ENCODE results near the gene BRF1. TPM values are rescaled to one million over a fixed set of nuclear protein-coding genes. Genes with fewer than 3 reads are reported as not detected.

BRF1 gene
- total RNA-seq, 4 donors from 2014 or later = 44.5 to 99.6 (median 56.2) TPM

GRCh38 chr14:105286759-105287144 lies 14.0 kb downstream of the BRF1 start:
- H3K4me1 ChIP-seq = peaks cover 0 to under 1% of the 10 kb centered on the region in 2 donors
- no peak for DNase-seq
- H3K27ac ChIP-seq = no peak overlapping the region
- H3K27me3 ChIP-seq = no peaks in the 10 kb centered on the region
- H3K4me3 ChIP-seq (replicated peaks in 1 of 3) = no peak overlapping the region
- no peak for TF ChIP-seq CTCF (IDR thresholded peaks at IDR 0.05)
- no peak for TF ChIP-seq POLR2A (IDR thresholded peaks at IDR 0.05)
- H3K36me3 ChIP-seq = no peaks in the 10 kb centered on the region
- intact Hi-C loops (cut with DNase I) = no loop called here
- 87 to 95% methylated on average over 8 to 9 of the region's 9 CpGs for WGBS, 2 donors
- no peaks in the 10 kb centered on the region for H3K9me3 ChIP-seq

- DNase-seq = no peak
- intact Hi-C loops (cut with DNase I) = no loop called here
Observed at GRCh38 chr14:105285174-105285573, 15.6 kb downstream of the BRF1 start.

GRCh38 chr14:105283899-105284298 lies 16.9 kb downstream of the BRF1 start:
- Histone ChIP-seq H3K4me3 (replicated peaks in 1 of 3) (no peak overlapping the region), H3K4me1 (peaks cover 0 to 5% of the 10 kb centered on the region in 2 donors), H3K36me3 (no peaks in the 10 kb centered on the region), H3K27ac (no peak overlapping the region), H3K9me3 (no peaks in the 10 kb centered on the region), H3K27me3 (no peaks in the 10 kb centered on the region)
- TF ChIP-seq CTCF (IDR thresholded peaks at IDR 0.05) (no peak), POLR2A (IDR thresholded peaks at IDR 0.05) (no peak)
- 78 to 84% methylated on average over 15 of the region's 15 CpGs for WGBS, 2 donors
- DNase-seq = no peak
- intact Hi-C loops (cut with DNase I) = loop anchor here (5.0 kb wide), 2 partner anchors 82 to 192 kb away; no protein-coding TSS in a partner anchor

More at GRCh38 chr14:105285174-105285573, 15.6 kb downstream of the BRF1 start:
- H3K27me3 ChIP-seq = no peaks in the 10 kb centered on the region
- H3K27ac ChIP-seq = no peak overlapping the region
- H3K4me1 ChIP-seq = peaks cover 0 to 5% of the 10 kb centered on the region in 2 donors
- no peaks in the 10 kb centered on the region for H3K9me3 ChIP-seq
- no peaks in the 10 kb centered on the region for H3K36me3 ChIP-seq
- TF ChIP-seq CTCF (IDR thresholded peaks at IDR 0.05) = no peak
- no peak for TF ChIP-seq POLR2A (IDR thresholded peaks at IDR 0.05)
- whole genome bisulfite sequencing, 2 donors = 91 to 95% methylated on average over 8 of the region's 8 CpGs
- H3K4me3 ChIP-seq (replicated peaks in 1 of 3) = no peak overlapping the region

GRCh38 chr14:105283028-105283427 lies 17.8 kb downstream of the BRF1 start:
- 83 to 89% methylated on average over 7 to 10 of the region's 10 CpGs for WGBS, 2 donors
- no peak overlapping the region for H3K4me3 ChIP-seq (replicated peaks in 1 of 3)
- no peaks in the 10 kb centered on the region for H3K36me3 ChIP-seq
- no peak overlapping the region for H3K27ac ChIP-seq
- peaks cover 0 to 5% of the 10 kb centered on the region in 2 donors for H3K4me1 ChIP-seq
- no peak for DNase-seq
- H3K27me3 ChIP-seq = no peaks in the 10 kb centered on the region
- H3K9me3 ChIP-seq = no peaks in the 10 kb centered on the region
- TF ChIP-seq CTCF (IDR thresholded peaks at IDR 0.05) (no peak), POLR2A (IDR thresholded peaks at IDR 0.05) (no peak)
- intact Hi-C loops (cut with DNase I) = loop anchor here (5.0 kb wide), 2 partner anchors 81 to 191 kb away; no protein-coding TSS in a partner anchor

- DNase-seq = no peak
- no peak overlapping the region for H3K4me3 ChIP-seq (replicated peaks in 1 of 3)
- no peaks in the 10 kb centered on the region for H3K27me3 ChIP-seq
- intact Hi-C loops (cut with DNase I) = loop anchor here (5.0 kb wide), 2 partner anchors 80 to 190 kb away; no protein-coding TSS in a partner anchor
- H3K27ac ChIP-seq = no peak overlapping the region
- no peaks in the 10 kb centered on the region for H3K9me3 ChIP-seq
- no peak for TF ChIP-seq POLR2A (IDR thresholded peaks at IDR 0.05)
- no peak for TF ChIP-seq CTCF (IDR thresholded peaks at IDR 0.05)
- H3K36me3 ChIP-seq = no peaks in the 10 kb centered on the region
- WGBS, 2 donors = 77 to 82% methylated on average over 16 of the region's 16 CpGs
- H3K4me1 ChIP-seq = peaks cover 4 to 5% of the 10 kb centered on the region in 2 donors
Observed at GRCh38 chr14:105282098-105282725, 18.6 kb downstream of the BRF1 start.

Data from thyroid gland (tissue), 4 donors.